Activated CD4-positive, alpha-beta T cell treated with anti-CD3 and anti-CD28 coated beads, Interleukin-2, amount 50 U/mL, for 1 hour (primary cell): ENCODE results near the gene RCN1.
"Not testable (repeated sequence)": the region's sequence is repeated elsewhere in the genome, so short reads cannot be mapped to it uniquely, and the experiment has no call there.

ENCODE experiments used
- DNase-seq: peaks from one replicate; pipeline ENCODE4 v3.0.0-alpha.2; 2020

RCN1 gene

DNA sequence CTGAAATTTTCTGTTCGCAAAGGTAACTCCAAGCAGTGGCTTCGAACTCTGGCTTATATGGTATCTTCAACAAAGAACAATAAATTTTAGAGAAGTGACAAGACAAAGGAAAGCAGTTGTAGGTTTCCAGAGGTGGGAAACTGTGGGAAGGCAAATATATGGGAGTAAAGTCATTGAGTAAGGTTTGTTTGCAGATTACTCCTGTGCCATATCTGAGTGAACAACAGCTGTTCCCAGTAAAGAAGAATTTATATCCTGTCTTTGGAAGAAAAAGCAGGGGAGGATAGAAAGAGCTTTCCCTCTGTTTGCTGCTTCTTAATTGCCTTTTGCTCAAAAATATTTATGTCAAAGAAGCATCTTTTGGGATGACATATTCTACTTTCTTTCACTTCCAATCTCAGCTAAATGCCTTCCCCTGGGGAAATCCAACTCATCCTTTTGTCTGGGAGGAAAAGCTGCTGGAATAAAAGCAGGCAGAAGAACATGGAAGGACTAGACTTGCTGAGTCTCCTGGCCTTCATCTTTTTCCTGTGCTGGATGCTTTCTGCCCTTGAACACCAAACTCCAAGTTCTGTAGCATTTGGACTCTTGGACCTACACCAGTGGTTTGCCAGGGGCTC lies 10.4 kb upstream of the RCN1 start:
- DNase-seq, result no peak

GRCh38 chr11:32081129-32081641 lies 9.7 kb upstream of the RCN1 start:
- no peak for DNase-seq

DNA sequence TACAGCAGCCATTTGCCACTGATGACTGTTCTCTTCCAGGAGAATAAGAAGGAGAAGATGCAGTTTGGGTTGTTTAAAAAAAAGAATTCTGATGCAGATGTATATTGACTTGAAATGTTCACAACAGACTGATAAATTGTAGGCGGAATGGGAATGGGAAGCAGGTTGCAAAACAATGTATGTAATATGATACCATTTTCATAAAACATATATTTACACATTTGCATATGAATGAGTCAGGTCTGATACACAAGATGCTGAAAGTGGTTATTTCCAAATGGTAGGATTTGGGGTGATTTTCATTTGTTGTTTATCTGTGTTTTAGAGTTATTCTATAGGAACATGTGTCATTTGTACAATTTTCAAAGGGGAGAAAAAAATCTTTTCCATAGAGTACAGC lies 9.0 kb upstream of the RCN1 start:
- no peak for DNase-seq

DNA sequence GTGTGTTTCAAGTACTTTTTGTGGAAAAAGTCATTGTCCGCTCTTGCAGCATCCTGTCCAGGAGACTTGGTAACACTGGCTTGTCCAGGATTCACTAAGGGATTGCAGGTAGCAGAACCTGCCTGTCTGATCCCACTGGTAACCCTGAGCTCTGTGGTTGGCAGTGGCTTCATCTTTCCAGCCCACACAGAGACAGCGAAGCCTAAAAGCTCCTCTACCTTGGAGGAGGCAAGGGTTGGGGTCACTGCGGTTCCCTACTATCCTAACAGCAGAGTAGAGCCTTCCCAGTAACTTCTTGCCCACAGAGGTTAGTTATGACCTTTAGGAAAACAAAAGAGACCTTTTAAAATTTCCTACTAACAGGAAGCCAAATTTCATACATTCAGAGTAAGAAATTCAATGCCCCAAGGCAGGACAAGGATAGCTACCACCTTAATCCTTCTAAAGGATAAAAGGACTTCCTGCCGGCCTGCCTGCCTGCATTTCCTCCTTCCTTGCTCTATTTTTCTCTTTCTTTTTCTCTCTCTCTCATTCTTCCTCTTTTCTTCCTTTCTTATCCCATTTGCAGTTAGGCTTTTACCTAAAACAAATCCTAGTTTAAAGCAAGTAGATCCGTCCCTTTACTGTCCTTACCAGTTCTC lies 8.4 kb upstream of the RCN1 start:
- no peak for DNase-seq

DNA sequence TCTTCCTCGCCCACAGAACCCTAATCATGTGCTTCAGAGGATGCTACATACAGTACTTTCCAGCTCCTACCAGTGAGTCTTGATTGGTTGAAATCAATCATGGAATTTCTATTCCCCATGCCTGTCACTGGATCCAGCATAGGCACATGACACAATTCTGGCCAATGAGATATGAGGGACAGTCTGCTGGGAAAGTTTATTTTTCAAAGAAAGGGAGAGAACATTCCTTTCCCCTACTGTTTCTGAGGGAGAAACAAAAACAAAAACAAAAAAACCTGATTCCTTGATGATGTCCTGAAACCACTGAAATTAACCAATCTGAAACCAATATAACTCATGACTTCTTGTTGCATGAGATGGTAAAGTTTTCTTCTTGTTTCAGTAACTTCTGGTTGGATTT lies 3.3 kb upstream of the RCN1 start:
- DNase-seq, result no peak

- DNase-seq, result no peak
Observed at GRCh38 chr11:32088117-32088941, 2.5 kb upstream of the RCN1 start.

DNA sequence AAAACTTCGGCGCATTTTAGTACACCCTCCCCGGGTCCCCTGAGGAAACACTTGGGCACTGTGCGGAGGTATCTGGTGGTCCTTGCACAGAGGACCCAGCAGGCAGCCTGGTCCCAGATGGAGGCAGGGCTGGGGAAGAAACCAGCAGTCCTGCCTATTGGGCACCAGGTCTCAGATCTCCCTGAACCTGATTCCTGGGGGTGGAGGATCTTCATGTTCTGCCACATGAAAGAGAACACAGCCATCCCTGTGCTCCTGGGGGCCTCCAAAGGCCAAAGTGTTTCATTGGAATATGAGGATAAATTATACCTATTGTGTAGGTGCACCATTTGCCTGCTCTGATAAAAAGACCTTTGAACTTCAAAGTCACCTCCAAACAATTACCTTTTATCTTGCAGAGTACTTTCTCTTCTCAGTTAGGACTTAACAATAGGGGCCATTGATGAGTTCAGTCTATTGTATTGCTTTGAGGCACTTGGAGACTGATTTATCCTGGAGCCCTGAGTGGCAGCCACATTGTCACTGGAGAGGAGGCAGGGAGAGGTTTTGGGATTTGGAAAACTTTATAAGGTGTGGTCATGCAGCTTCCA lies 1.8 kb downstream of the RCN1 start:
- DNase-seq, result no peak

GRCh38 chr11:32094923-32095322 lies 4.0 kb downstream of the RCN1 start:
- DNase-seq, result no peak

DNA sequence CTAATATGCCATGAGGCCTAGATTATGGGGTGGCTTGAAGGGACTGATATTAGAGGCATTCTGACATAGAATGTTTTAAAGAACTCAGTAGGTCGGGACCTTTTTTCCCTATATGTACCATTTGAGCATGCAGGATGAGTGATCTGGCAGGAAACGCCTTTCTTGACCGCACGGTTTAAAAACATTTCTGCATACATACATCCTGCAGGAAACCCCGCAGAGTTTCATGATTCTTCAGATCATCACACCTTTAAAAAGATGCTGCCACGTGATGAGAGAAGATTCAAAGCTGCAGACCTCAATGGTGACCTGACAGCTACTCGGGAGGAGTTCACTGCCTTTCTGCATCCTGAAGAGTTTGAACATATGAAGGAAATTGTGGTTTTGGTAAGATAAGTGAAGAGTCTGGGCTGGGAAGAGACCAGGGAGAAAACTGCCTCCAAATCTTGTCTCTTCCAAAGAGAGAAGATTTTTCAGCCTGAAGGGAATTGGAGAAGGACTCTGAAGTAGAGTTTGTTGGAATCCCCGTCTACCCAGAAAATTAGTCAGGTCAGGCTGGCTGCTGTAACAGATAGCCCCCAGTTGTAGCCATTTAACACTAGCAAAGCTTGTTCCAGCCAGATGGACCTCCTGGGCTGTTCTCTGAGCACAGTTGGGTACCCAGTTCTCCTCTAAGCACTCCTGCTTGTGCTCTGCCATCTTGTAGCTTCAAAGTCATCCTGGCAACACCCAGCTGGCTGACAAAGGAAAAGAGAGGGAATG lies 7.4 kb downstream of the RCN1 start:
- no peak for DNase-seq

GRCh38 chr11:32099516-32099915 lies 8.6 kb downstream of the RCN1 start:
- DNase-seq, result no peak

GRCh38 chr11:32100495-32100894 lies 9.6 kb downstream of the RCN1 start:
- no peak for DNase-seq

DNA sequence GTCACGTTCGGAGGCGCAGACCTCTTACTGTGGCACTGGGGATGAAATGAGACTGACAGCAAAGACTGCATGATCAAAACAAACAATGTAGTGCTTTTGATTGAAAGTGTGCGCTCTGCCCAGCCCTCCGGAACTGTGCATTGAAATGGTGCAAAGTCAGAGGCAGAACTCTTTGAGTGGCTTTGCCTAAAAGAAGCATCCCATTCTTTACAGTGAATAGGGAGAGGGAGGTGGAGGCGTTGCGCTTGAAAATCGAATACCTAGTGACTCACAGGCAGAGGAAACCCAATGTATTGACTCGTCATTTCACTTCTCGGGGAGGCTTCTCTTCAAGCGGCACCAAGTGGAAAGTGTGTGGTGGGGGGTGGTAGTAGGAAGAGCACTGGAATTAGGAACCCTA lies 10.9 kb downstream of the RCN1 start:
- no peak for DNase-seq

DNA sequence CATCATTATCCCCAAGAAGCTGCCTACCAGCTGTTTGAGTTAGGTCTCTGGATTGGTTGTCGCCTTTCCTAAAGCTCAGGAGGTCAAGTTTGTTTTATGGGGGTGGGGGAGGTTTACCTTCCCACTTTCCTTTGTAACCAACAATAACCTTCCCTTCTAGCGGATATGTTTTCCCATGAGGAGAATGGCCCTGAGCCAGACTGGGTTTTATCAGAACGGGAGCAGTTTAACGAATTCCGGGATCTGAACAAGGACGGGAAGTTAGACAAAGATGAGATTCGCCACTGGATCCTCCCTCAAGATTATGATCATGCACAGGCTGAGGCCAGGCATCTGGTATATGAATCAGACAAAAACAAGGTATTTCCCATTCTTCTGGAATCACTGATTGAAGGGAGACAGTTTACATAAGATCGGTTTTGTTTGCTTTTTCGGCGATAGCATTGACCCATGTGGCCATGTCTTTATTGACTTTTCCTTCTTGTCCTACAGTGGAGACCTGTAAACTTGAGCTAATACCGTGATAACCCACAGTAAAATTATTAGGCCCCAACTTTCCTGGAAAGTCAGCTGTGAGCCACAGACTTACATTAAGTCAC lies 12.3 kb downstream of the RCN1 start:
- DNase-seq, result not testable (repeated sequence)

GRCh38 chr11:32103941-32104340 lies 13.1 kb downstream of the RCN1 start:
- DNase-seq, result no peak

- no peak for DNase-seq
Observed at GRCh38 chr11:32105871-32106560, 15.1 kb downstream of the RCN1 start.

DNA sequence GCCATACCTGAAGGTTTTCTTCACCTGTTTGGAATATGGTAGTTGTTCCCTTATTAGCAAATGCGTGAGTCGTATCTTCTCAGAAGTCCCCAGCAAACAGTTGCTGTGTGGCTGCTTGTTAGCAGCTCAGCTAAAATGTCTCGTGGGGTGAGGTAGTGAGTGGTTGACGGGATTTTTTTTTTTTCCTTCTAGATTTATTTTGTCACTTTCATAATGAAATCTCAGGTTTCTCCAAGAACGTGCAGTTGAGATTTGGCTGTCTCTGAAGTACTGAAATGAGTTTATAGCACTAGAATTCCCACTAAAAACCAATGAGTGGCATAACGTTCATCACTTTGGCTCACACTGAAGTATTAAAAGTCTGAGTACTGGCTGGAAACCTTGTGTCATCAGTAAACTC lies 16.8 kb downstream of the RCN1 start:
- DNase-seq, result no peak

- no peak for DNase-seq
Observed at GRCh38 chr11:32108576-32108975, 17.7 kb downstream of the RCN1 start.

GRCh38 chr11:32109138-32109537 lies 18.3 kb downstream of the RCN1 start:
- DNase-seq, result no peak

GRCh38 chr11:32109592-32109991 lies 18.7 kb downstream of the RCN1 start:
- no peak for DNase-seq

GRCh38 chr11:32110795-32111194 lies 19.9 kb downstream of the RCN1 start:
- no peak for DNase-seq

- DNase-seq, result no peak
Observed at GRCh38 chr11:32113200-32113919, 22.5 kb downstream of the RCN1 start.
